Transverse colon (tissue), 4 donors: Measurements from ENCODE around the gene RYR3. TPM values are rescaled to one million over a fixed set of nuclear protein-coding genes. Genes with fewer than 3 reads are reported as not detected.

ENCODE experiments used
- DNase-seq: peaks from one replicate; pipeline ENCODE4 v3.0.0-alpha.2; 2019
- H3K27ac ChIP-seq, 4 donors: fragments of 200-600 bp; sonication (generic); 2 replicates each; pipeline ENCODE4 v1.5.1; 2016 to 2018; ENCODE audit warnings: inconsistent platforms in 4 of 4
- H3K27me3 ChIP-seq: fragments of 200-600 bp; sonication (generic); 2 replicates; pipeline ENCODE4 v1.5.1; 2017; ENCODE audit warnings: inconsistent platforms
- H3K36me3 ChIP-seq, 4 donors: fragments of 200-600 bp; sonication (generic); 2 replicates each; pipeline ENCODE4 v1.5.1; 2017 to 2019; ENCODE audit warnings: inconsistent platforms in 4 of 4
- H3K4me1 ChIP-seq, 4 donors: fragments of 200-600 bp; sonication (generic); 2 replicates each; pipeline ENCODE4 v1.5.1; 2017 to 2020; ENCODE audit warnings: inconsistent platforms in 4 of 4
- H3K4me3 ChIP-seq, 4 donors: fragments of 200-600 bp; sonication (generic); 1 replicate in 1 of 4; 2 replicates in 3 of 4; pipeline versions ENCODE4 v1.5.1 to v1.6.1; 2017 to 2019; ENCODE audit warnings: inconsistent platforms in 4 of 4
- H3K9me3 ChIP-seq, 2 donors: fragments of 200-600 bp; sonication (generic); 2 replicates each; pipeline ENCODE4 v1.5.1; 2017 to 2019; ENCODE audit warnings: inconsistent platforms in 2 of 2
- EP300 ChIP-seq: sonication (generic); formaldehyde crosslinking; IDR thresholded peaks from one replicate; pipeline ENCODE4 v1.6.1; 2017; ENCODE audit warnings: antibody characterized with exemption, low read depth
- POLR2A ChIP-seq: fragments of 450-650 bp; IDR thresholded peaks from one replicate; pipeline ENCODE4 v1.6.1; 2016; ENCODE audit warnings: antibody characterized with exemption, mild to moderate bottlenecking, moderate library complexity
- POLR2AphosphoS5 ChIP-seq, 3 donors: sonication (generic); formaldehyde crosslinking; IDR thresholded peaks; one replicate each; pipeline ENCODE4 v1.6.1; 2016; ENCODE audit warnings: antibody characterized with exemption in 3 of 3
- WGBS, 2 donors: methylation state at CpG; one replicate each; pipeline ENCODE4 v1.1.5; 2018; ENCODE audit warnings: low coverage in 1 of 2; 5-methylcytosine and 5-hydroxymethylcytosine counted together
- in situ Hi-C, 4 donors: fragments of 200-750 bp; cut with MboI; loops; one replicate each; pipeline versions ENCODE4 v1.15.0 to v1.15.1; 2017; ENCODE audit warnings: low sequenced_read_pairs in 3 of 4, low pct_ligation_motif_present in 1 of 4, low pct_unique_long_range_greater_than_20kb in 1 of 4
- intact Hi-C: fragments of 100-400 bp; cut with DNase I; formaldehyde crosslinking; loops from one replicate; pipeline ENCODE4 v1.15.1; 2023; ENCODE audit warnings: low total_unique reads
- total RNA-seq, 4 donors: library from RNA; depleted of rRNA; stranded (reverse); fragments of >200 nt; gene quantifications; one replicate each; pipeline ENCODE4 v1.1.0, GENCODE V29; 2016
- TF ChIP-seq, protein P1 (sequence below), 5 experiments: fragments of 200-600 bp in 3 of 5; fragments of 450-650 bp in 2 of 5; sonication (generic) in 3 of 5; IDR thresholded peaks; 1 replicate in 2 of 5; 2 replicates in 3 of 5; pipeline ENCODE4 v1.5.1; 2016 to 2017; ENCODE audit warnings: antibody characterized with exemption in 5 of 5, inconsistent platforms in 3 of 5, mild to moderate bottlenecking in 2 of 5, moderate library complexity in 1 of 5

The RYR3 gene
- total RNA-seq, 4 donors from 2014 or later, result 0.96 to 9.7 (median 5.4) TPM

DNA sequence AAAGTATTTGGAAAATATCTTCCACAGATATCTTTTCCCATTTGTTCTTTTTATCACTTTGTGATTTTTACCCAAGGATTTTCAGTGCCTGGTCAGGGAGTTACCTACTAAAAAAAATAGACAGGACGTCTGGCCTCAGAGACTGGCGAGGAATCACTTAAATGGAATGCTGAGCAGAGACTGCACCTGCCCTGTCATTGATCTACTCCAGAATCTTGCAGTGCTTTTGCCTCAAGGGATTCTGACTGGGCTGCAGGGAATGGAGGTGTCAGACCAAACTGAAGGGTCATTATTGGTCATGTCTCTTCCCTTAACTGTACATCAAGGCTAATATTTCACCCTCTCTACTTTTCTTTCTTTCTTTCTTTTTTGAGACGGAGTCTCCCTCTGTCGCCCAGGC lies 12.1 kb upstream of the RYR3 start:
- Histone ChIP-seq H3K27me3 (peaks cover 13% of the 10 kb centered on the region), H3K4me1 (no peaks in the 10 kb centered on the region), H3K36me3 (no peaks in the 10 kb centered on the region), H3K9me3 (no peaks in the 10 kb centered on the region), H3K4me3 (no peak overlapping the region), H3K27ac (no peak overlapping the region)
- WGBS, 2 donors, result 76 to 83% methylated on average over 2 to 4 of the region's 4 CpGs
- intact Hi-C loops, result no loop called here
- in situ Hi-C loops, result loop anchor here in 3 of 4 donors (10.0 to 25.0 kb wide), 3 partner anchors 396 to 414 kb away; no protein-coding TSS in a partner anchor
- DNase-seq, result no peak
- no peak for TF ChIP-seq EP300

DNA sequence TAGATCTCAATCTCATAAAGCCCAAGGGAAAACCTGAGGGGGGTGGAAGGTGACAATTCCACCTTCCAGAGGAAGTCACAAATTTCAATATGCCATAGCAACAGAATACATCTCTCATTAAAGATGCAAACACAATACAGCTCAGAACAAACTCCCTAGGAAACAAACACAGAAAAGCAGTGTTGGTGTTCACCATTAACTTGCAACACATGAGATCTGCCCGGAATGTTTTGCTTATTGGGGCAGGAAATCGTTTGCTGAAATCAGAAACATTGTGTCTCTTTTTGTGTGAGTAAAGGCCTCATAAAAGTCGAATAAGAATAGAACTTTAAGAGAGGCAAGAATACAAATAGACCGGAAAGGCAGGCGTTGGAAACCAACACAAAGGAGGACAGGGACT lies 5.8 kb upstream of the RYR3 start:
- in situ Hi-C loops (loop anchor here in 1 of 4 donors (10.0 kb wide), 1 partner anchor 400 kb away; no protein-coding TSS in a partner anchor), intact Hi-C loops (no loop called here)
- Histone ChIP-seq H3K36me3 (no peaks in the 10 kb centered on the region), H3K27ac (no peak overlapping the region), H3K4me3 (no peak overlapping the region), H3K9me3 (no peaks in the 10 kb centered on the region), H3K27me3 (peaks cover 21% of the 10 kb centered on the region), H3K4me1 (no peaks in the 10 kb centered on the region)
- WGBS, 2 donors, result 51 to 62% methylated on average over 3 to 5 of the region's 5 CpGs
- no peak for DNase-seq
- TF ChIP-seq POLR2A, result no peak
- TF ChIP-seq, protein P1, sequence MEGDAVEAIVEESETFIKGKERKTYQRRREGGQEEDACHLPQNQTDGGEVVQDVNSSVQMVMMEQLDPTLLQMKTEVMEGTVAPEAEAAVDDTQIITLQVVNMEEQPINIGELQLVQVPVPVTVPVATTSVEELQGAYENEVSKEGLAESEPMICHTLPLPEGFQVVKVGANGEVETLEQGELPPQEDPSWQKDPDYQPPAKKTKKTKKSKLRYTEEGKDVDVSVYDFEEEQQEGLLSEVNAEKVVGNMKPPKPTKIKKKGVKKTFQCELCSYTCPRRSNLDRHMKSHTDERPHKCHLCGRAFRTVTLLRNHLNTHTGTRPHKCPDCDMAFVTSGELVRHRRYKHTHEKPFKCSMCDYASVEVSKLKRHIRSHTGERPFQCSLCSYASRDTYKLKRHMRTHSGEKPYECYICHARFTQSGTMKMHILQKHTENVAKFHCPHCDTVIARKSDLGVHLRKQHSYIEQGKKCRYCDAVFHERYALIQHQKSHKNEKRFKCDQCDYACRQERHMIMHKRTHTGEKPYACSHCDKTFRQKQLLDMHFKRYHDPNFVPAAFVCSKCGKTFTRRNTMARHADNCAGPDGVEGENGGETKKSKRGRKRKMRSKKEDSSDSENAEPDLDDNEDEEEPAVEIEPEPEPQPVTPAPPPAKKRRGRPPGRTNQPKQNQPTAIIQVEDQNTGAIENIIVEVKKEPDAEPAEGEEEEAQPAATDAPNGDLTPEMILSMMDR (IDR thresholded peaks at IDR 0.05), result no peak
- TF ChIP-seq EP300, result no peak
- no peak for TF ChIP-seq POLR2AphosphoS5 (IDR thresholded peaks at IDR 0.05)

DNA sequence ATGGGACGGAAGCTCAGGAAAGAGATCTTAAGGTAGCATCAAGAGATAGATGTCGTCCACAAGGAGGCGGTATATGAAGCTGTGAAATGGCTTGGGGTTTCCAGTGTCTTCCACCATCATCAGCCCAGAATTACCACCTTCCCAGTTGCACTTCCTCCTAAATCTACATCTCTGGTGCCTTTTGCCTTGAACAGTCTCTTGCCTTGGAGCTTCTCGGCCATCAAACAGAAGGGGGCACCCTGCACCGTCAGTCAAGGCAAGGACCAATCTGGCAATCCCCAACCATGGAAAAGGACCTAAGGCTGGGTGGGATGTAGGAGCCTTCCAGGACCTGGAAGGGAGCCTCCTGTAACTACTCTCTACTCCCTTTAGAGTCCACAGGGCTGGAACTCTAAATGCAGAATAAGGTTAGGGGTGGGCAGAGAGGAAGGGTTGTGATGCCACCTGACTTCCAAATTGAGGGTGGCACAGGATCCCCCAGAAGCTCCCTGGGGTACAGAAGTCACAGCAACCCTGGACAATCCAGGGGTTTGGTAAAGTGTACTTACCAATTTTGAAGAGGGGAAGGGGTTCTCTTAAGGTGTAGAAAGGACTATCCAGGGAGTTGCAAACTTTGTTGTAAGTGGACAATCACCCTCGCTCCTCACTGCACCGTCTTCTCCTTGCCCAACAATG lies 1.0 kb upstream of the RYR3 start:
- Histone ChIP-seq H3K36me3 (no peaks in the 10 kb centered on the region), H3K4me1 (no peaks in the 10 kb centered on the region), H3K4me3 (no peak overlapping the region), H3K27ac (no peak overlapping the region), H3K27me3 (peaks cover 45% of the 10 kb centered on the region), H3K9me3 (no peaks in the 10 kb centered on the region)
- DNase-seq, result no peak
- WGBS, 2 donors, result 51 to 52% methylated on average over 4 to 7 of the region's 7 CpGs
- TF ChIP-seq EP300, result no peak
- TF ChIP-seq, protein P1 (IDR thresholded peaks at IDR 0.05), result peak in 2 of 5 experiments; percentile 7 to 10
- in situ Hi-C loops (loop anchor here in 1 of 4 donors (10.0 kb wide), 1 partner anchor 395 kb away; no protein-coding TSS in a partner anchor), intact Hi-C loops (no loop called here)

DNA sequence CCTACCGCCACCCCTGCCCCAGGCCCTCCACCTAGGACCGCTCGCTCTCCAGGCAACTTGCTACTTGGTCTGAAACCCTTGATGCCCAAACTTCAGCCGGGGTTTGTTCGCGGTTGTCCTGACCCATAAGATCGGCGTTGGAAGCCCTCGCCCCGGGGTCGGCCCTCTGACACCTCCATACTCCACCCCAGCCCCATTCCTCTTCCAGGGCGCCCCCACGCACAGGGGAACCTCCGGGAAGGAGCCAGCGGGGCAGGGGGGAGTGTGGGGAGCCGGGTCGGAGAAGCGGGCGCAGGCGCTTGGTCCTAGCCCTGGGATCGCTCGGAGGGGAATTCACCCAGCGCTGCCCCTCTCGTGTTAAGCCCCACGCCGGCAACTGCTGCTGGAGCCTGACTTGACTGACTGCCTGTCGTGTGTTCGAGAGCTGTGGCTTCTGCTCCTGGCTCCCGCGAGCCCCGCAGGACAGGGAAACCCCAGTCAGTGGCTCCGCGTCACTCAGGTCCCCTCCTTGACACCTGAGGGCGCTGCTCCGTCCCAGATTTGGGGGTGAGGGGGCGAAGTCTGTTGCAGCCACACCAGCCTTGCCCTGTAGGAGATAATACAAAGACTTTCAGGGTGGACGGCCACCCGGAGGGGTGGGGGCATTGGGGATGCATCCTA lies 675 bp downstream of the RYR3 start:
- Histone ChIP-seq H3K4me1 (no peaks in the 10 kb centered on the region), H3K36me3 (no peaks in the 10 kb centered on the region), H3K4me3 (peak overlapping the region; percentile 25 to 38 (median 34)), H3K9me3 (no peaks in the 10 kb centered on the region), H3K27ac (peak overlapping the region; percentile 26 to 84 (median 66)), H3K27me3 (peaks cover 45% of the 10 kb centered on the region)
- in situ Hi-C loops, result no loop called here
- intact Hi-C loops, result no loop called here
- 17% methylated on average over 38 of the region's 38 CpGs; no CpG with 5 or more reads in 1 of the 2 donors for WGBS, 2 donors
- no peak for DNase-seq
- TF ChIP-seq, protein P1 (IDR thresholded peaks at IDR 0.05), result no peak
- no peak for TF ChIP-seq POLR2AphosphoS5 (IDR thresholded peaks at IDR 0.05)
